ENCODE results near the gene ITGAV. TPM values are rescaled to one million over a fixed set of nuclear protein-coding genes. Genes with fewer than 3 reads are reported as not detected.

ITGAV gene
- polyA plus RNA-seq, 3 donors from 2014 or later = 1.3 to 4.0 (median 3.3) TPM

- no peak overlapping the region for H3K4me3 Mint-ChIP-seq
- H3K36me3 Mint-ChIP-seq = peaks cover 3 to 11% (median 4%) of the 10 kb centered on the region in 3 donors
- H3K9me3 Mint-ChIP-seq = no peaks in the 10 kb centered on the region
- H3K27ac Mint-ChIP-seq = no peak overlapping the region
- no peaks in the 10 kb centered on the region for H3K4me1 Mint-ChIP-seq
- no peak for DNase-seq
- H3K27me3 Mint-ChIP-seq (ENCODE audit: low read depth in 3 of 3) = no peaks in the 10 kb centered on the region
These were observed 20.9 kb downstream of the ITGAV start for GRCh38 chr2:186610785-186611184.

- peaks cover 3 to 11% (median 4%) of the 10 kb centered on the region in 3 donors for H3K36me3 Mint-ChIP-seq
- H3K9me3 Mint-ChIP-seq = no peaks in the 10 kb centered on the region
- no peak for DNase-seq
- H3K4me3 Mint-ChIP-seq = no peak overlapping the region
- no peaks in the 10 kb centered on the region for H3K4me1 Mint-ChIP-seq
- no peak overlapping the region for H3K27ac Mint-ChIP-seq
- H3K27me3 Mint-ChIP-seq (ENCODE audit: low read depth in 3 of 3) = no peaks in the 10 kb centered on the region
These were observed 21.7 kb downstream of the ITGAV start for GRCh38 chr2:186611526-186611925.

GRCh38 chr2:186612026-186612425 lies 22.2 kb downstream of the ITGAV start:
- Mint-ChIP-seq H3K36me3 (peaks cover 0 to 6% (median 0%) of the 10 kb centered on the region in 3 donors), H3K4me3 (no peak overlapping the region), H3K27ac (no peak overlapping the region), H3K27me3 (ENCODE audit: low read depth in 3 of 3) (no peaks in the 10 kb centered on the region), H3K9me3 (no peaks in the 10 kb centered on the region), H3K4me1 (no peaks in the 10 kb centered on the region)
- DNase-seq = no peak

- H3K27me3 Mint-ChIP-seq (ENCODE audit: low read depth in 3 of 3) = no peaks in the 10 kb centered on the region
- H3K27ac Mint-ChIP-seq = peak overlapping the region in 2 of 6 donors; percentile 33 to 62
- no peak for DNase-seq
- no peaks in the 10 kb centered on the region for H3K9me3 Mint-ChIP-seq
- H3K36me3 Mint-ChIP-seq = peaks cover 0 to 5% (median 0%) of the 10 kb centered on the region in 3 donors
- no peak overlapping the region for H3K4me3 Mint-ChIP-seq
- H3K4me1 Mint-ChIP-seq = no peaks in the 10 kb centered on the region
These were observed 22.9 kb downstream of the ITGAV start for GRCh38 chr2:186612555-186613440.

- Mint-ChIP-seq H3K27ac (no peak overlapping the region), H3K36me3 (peaks cover 0 to 3% (median 0%) of the 10 kb centered on the region in 3 donors), H3K27me3 (ENCODE audit: low read depth in 3 of 3) (no peaks in the 10 kb centered on the region), H3K4me1 (no peaks in the 10 kb centered on the region), H3K9me3 (no peaks in the 10 kb centered on the region), H3K4me3 (no peak overlapping the region)
- no peak for DNase-seq
These were observed 24.5 kb downstream of the ITGAV start for GRCh38 chr2:186614373-186614772.

GRCh38 chr2:186617148-186617547 lies 27.3 kb downstream of the ITGAV start:
- Mint-ChIP-seq H3K27me3 (ENCODE audit: low read depth in 3 of 3) (no peaks in the 10 kb centered on the region), H3K4me1 (no peaks in the 10 kb centered on the region), H3K27ac (no peak overlapping the region), H3K4me3 (no peak overlapping the region), H3K9me3 (no peaks in the 10 kb centered on the region), H3K36me3 (peaks cover 0 to 7% (median 0%) of the 10 kb centered on the region in 3 donors)
- no peak for DNase-seq

GRCh38 chr2:186617771-186618170 lies 27.9 kb downstream of the ITGAV start:
- no peaks in the 10 kb centered on the region for H3K27me3 Mint-ChIP-seq (ENCODE audit: low read depth in 3 of 3)
- H3K36me3 Mint-ChIP-seq = peaks cover under 1 to 7% (median under 1%) of the 10 kb centered on the region in 3 donors
- H3K27ac Mint-ChIP-seq = no peak overlapping the region
- H3K4me3 Mint-ChIP-seq = no peak overlapping the region
- H3K9me3 Mint-ChIP-seq = no peaks in the 10 kb centered on the region
- H3K4me1 Mint-ChIP-seq = peaks cover 0 to 3% of the 10 kb centered on the region in 2 donors
- no peak for DNase-seq

- peaks cover 7 to 14% (median 9%) of the 10 kb centered on the region in 3 donors for H3K36me3 Mint-ChIP-seq
- peaks cover 0 to 10% of the 10 kb centered on the region in 2 donors for H3K4me1 Mint-ChIP-seq
- H3K9me3 Mint-ChIP-seq = no peaks in the 10 kb centered on the region
- H3K4me3 Mint-ChIP-seq = no peak overlapping the region
- no peak for DNase-seq
- H3K27ac Mint-ChIP-seq = no peak overlapping the region
- no peaks in the 10 kb centered on the region for H3K27me3 Mint-ChIP-seq (ENCODE audit: low read depth in 3 of 3)
These were observed 28.8 kb downstream of the ITGAV start for GRCh38 chr2:186618696-186619095.

- no peak for DNase-seq
- Mint-ChIP-seq H3K27ac (peak overlapping the region in 1 of 6 donors; percentile 8), H3K4me1 (peaks cover 0 to 10% of the 10 kb centered on the region in 2 donors), H3K36me3 (peaks cover 16 to 24% (median 18%) of the 10 kb centered on the region in 3 donors), H3K27me3 (ENCODE audit: low read depth in 3 of 3) (no peaks in the 10 kb centered on the region), H3K4me3 (no peak overlapping the region), H3K9me3 (no peaks in the 10 kb centered on the region)
These were observed 33.2 kb downstream of the ITGAV start for GRCh38 chr2:186623084-186623483.

GRCh38 chr2:186624276-186624675 lies 34.4 kb downstream of the ITGAV start:
- no peak overlapping the region for H3K27ac Mint-ChIP-seq
- DNase-seq = no peak
- H3K4me3 Mint-ChIP-seq = no peak overlapping the region
- H3K4me1 Mint-ChIP-seq = peaks cover 0 to 10% of the 10 kb centered on the region in 2 donors
- H3K9me3 Mint-ChIP-seq = no peaks in the 10 kb centered on the region
- peaks cover 18 to 24% (median 20%) of the 10 kb centered on the region in 3 donors for H3K36me3 Mint-ChIP-seq
- H3K27me3 Mint-ChIP-seq (ENCODE audit: low read depth in 3 of 3) = no peaks in the 10 kb centered on the region

GRCh38 chr2:186629250-186629996 lies 39.6 kb downstream of the ITGAV start:
- Mint-ChIP-seq H3K9me3 (no peaks in the 10 kb centered on the region), H3K36me3 (peaks cover 0 to 9% (median 7%) of the 10 kb centered on the region in 3 donors), H3K4me3 (no peak overlapping the region), H3K27me3 (ENCODE audit: low read depth in 3 of 3) (no peaks in the 10 kb centered on the region), H3K27ac (no peak overlapping the region), H3K4me1 (no peaks in the 10 kb centered on the region)
- no peak for DNase-seq

GRCh38 chr2:186632417-186632816 lies 42.6 kb downstream of the ITGAV start:
- Mint-ChIP-seq H3K4me3 (no peak overlapping the region), H3K9me3 (no peaks in the 10 kb centered on the region), H3K27me3 (ENCODE audit: low read depth in 3 of 3) (no peaks in the 10 kb centered on the region), H3K36me3 (peaks cover 0 to 7% (median 4%) of the 10 kb centered on the region in 3 donors), H3K4me1 (no peaks in the 10 kb centered on the region), H3K27ac (no peak overlapping the region)
- no peak for DNase-seq

GRCh38 chr2:186634701-186635100 lies 44.8 kb downstream of the ITGAV start:
- H3K36me3 Mint-ChIP-seq = peaks cover 3 to 14% (median 4%) of the 10 kb centered on the region in 3 donors
- no peaks in the 10 kb centered on the region for H3K4me1 Mint-ChIP-seq
- H3K27me3 Mint-ChIP-seq (ENCODE audit: low read depth in 3 of 3) = no peaks in the 10 kb centered on the region
- no peak for DNase-seq
- no peaks in the 10 kb centered on the region for H3K9me3 Mint-ChIP-seq
- H3K27ac Mint-ChIP-seq = no peak overlapping the region
- no peak overlapping the region for H3K4me3 Mint-ChIP-seq

All from immature natural killer cell (primary cell).